Mesenchymal stem cell (in vitro differentiated cells and primary cell): ENCODE results near the gene CDYL.

Source experiments
- DNase-seq: peaks from one replicate; pipeline ENCODE4 v3.0.0-alpha.2; 2013
- H2AFZ ChIP-seq: one replicate; pipeline ENCODE4 v1.6.1; 2013; ENCODE audit warnings: low read depth, mild to moderate bottlenecking, control low read depth, inconsistent platforms, low read length, moderate library complexity
- H2AK5ac ChIP-seq: 2 replicates; pipeline ENCODE4 v1.6.1; 2013; ENCODE audit warnings: low read length, moderate library complexity, mild to moderate bottlenecking, inconsistent platforms; ENCODE audit not compliant: severe bottlenecking
- H2BK120ac ChIP-seq: one replicate; pipeline ENCODE4 v1.6.1; 2013; ENCODE audit warnings: low read depth, mild to moderate bottlenecking, inconsistent platforms, low read length, moderate library complexity
- H2BK12ac ChIP-seq, 2 experiments: one replicate each; pipeline ENCODE4 v1.6.1; 2013; ENCODE audit warnings: inconsistent platforms in 2 of 2, low read length in 2 of 2, mild to moderate bottlenecking in 2 of 2, moderate library complexity in 2 of 2, control low read depth in 1 of 2
- H2BK15ac ChIP-seq: one replicate; pipeline ENCODE4 v1.6.1; 2013; ENCODE audit warnings: mild to moderate bottlenecking, low read depth, inconsistent platforms; ENCODE audit not compliant: poor library complexity, severe bottlenecking
- H2BK5ac ChIP-seq: 2 replicates; pipeline ENCODE4 v1.6.1; 2013; ENCODE audit warnings: low read depth, mild to moderate bottlenecking, low read length, control low read depth, inconsistent platforms; ENCODE audit not compliant: poor library complexity, severe bottlenecking
- H3K14ac ChIP-seq, 2 experiments: one replicate each; pipeline ENCODE4 v1.6.1; 2013; ENCODE audit warnings: inconsistent platforms in 2 of 2, low read length in 2 of 2, control low read depth in 1 of 2, mild to moderate bottlenecking in 1 of 2, moderate library complexity in 1 of 2
- H3K18ac ChIP-seq, 2 experiments: one replicate each; pipeline ENCODE4 v1.6.1; 2013; ENCODE audit warnings: inconsistent platforms in 2 of 2, low read length in 2 of 2, control low read depth in 1 of 2, low read depth in 1 of 2, mild to moderate bottlenecking in 1 of 2
- H3K23ac ChIP-seq, 2 experiments: one replicate each; pipeline ENCODE4 v1.6.1; 2013; ENCODE audit warnings: inconsistent platforms in 2 of 2, low read length in 2 of 2, mild to moderate bottlenecking in 2 of 2, moderate library complexity in 2 of 2, control low read depth in 1 of 2
- H3K27ac ChIP-seq: 2 replicates; pipeline ENCODE4 v1.5.1; 2013; ENCODE audit warnings: mild to moderate bottlenecking, moderate library complexity, low read length, control low read depth, inconsistent platforms; ENCODE audit not compliant: poor library complexity, severe bottlenecking
- H3K27me3 ChIP-seq, 2 experiments: 2 replicates each; pipeline versions ENCODE4 v1.6.1 to v1.7.0; 2013; ENCODE audit warnings: low read length in 2 of 2, mild to moderate bottlenecking in 2 of 2, moderate library complexity in 2 of 2, control low read depth in 1 of 2, inconsistent platforms in 1 of 2; ENCODE audit not compliant: control insufficient read depth in 1 of 2, insufficient read depth in 1 of 2
- H3K36me3 ChIP-seq, 2 experiments: 2 replicates each; pipeline versions ENCODE4 v1.6.1 to v1.7.0; 2013; ENCODE audit warnings: low read length in 2 of 2, control low read depth in 1 of 2, inconsistent platforms in 1 of 2, low read depth in 1 of 2, mild to moderate bottlenecking in 1 of 2; ENCODE audit not compliant: insufficient read depth in 2 of 2, control insufficient read depth in 1 of 2
- H3K4ac ChIP-seq, 2 experiments: one replicate each; pipeline ENCODE4 v1.6.1; 2013; ENCODE audit warnings: inconsistent platforms in 2 of 2, low read length in 2 of 2, mild to moderate bottlenecking in 2 of 2, moderate library complexity in 2 of 2, control low read depth in 1 of 2, low read depth in 1 of 2
- H3K4me1 ChIP-seq: 2 replicates; pipeline ENCODE4 v1.6.1; 2013; ENCODE audit warnings: low read depth, low read length, control low read depth; ENCODE audit not compliant: control insufficient read depth, insufficient read depth
- H3K4me2 ChIP-seq: 2 replicates; pipeline ENCODE4 v1.6.1; 2013; ENCODE audit warnings: low read length, mild to moderate bottlenecking, inconsistent platforms; ENCODE audit not compliant: poor library complexity, severe bottlenecking
- H3K4me3 ChIP-seq, 2 experiments: 2 replicates each; pipeline versions ENCODE4 v1.5.1 to v1.7.0; 2013; ENCODE audit warnings: low read length in 2 of 2, mild to moderate bottlenecking in 2 of 2, control low read depth in 1 of 2, low read depth in 1 of 2; ENCODE audit not compliant: insufficient read depth in 1 of 2
- H3K79me1 ChIP-seq: replicated peaks from 2 replicates; pipeline ENCODE4 v1.6.1; 2013; ENCODE audit warnings: mild to moderate bottlenecking, control low read depth, low read length, inconsistent platforms; ENCODE audit not compliant: poor library complexity, severe bottlenecking
- H3K9ac ChIP-seq: 2 replicates; pipeline ENCODE4 v1.7.0; 2013; ENCODE audit warnings: mild to moderate bottlenecking, low read length, moderate library complexity
- H3K9me3 ChIP-seq: 2 replicates; pipeline ENCODE4 v1.7.0; 2013; ENCODE audit warnings: mild to moderate bottlenecking, low read length; ENCODE audit not compliant: control insufficient read depth
- H4K8ac ChIP-seq: one replicate; pipeline ENCODE4 v1.6.1; 2013; ENCODE audit warnings: inconsistent platforms, mild to moderate bottlenecking, low read length, moderate library complexity
- H4K91ac ChIP-seq: one replicate; pipeline ENCODE4 v1.6.1; 2013; ENCODE audit warnings: mild to moderate bottlenecking, low read length, inconsistent platforms
- WGBS: methylation state at CpG from one replicate; pipeline ENCODE4 v1.1.7; 2013; ENCODE audit warnings: mixed read lengths; 5-methylcytosine and 5-hydroxymethylcytosine counted together

CDYL gene

GRCh38 chr6:4946521-4946920, 170.3 kb downstream of the CDYL start:
- 99% methylated on average over 11 of the region's 11 CpGs for WGBS
- H3K79me1 ChIP-seq = peaks cover 31% of the 10 kb centered on the region

GRCh38 chr6:4947716-4948115, 171.5 kb downstream of the CDYL start:
- Histone ChIP-seq H2BK120ac (no peak overlapping the region), H3K4me2 (no peak overlapping the region), H2BK15ac (no peak overlapping the region), H3K14ac (no peak overlapping the region), H4K91ac (peak overlapping the region; percentile 31), H3K4ac (no peak overlapping the region), H4K8ac (no peak overlapping the region), H3K4me1 (peaks cover 16% of the 10 kb centered on the region), H2BK5ac (no peak overlapping the region), H3K9me3 (no peaks in the 10 kb centered on the region), H3K27me3 (no peaks in the 10 kb centered on the region), H3K9ac (no peak overlapping the region), H3K36me3 (peaks cover 46 to 67% of the 10 kb centered on the region in 2 experiments), H2AFZ (no peak overlapping the region), H2AK5ac (no peak overlapping the region), H3K23ac (no peak overlapping the region), H3K18ac (no peak overlapping the region), H3K79me1 (peaks cover 35% of the 10 kb centered on the region), H3K27ac (no peak overlapping the region), H2BK12ac (peak overlapping the region in 1 of 2 experiments; percentile 40), H3K4me3 (no peak overlapping the region)
- WGBS = 88% methylated on average over 13 of the region's 13 CpGs
- DNase-seq = no peak

More at GRCh38 chr6:4946521-4946920, 170.3 kb downstream of the CDYL start:
- H3K27ac ChIP-seq = no peak overlapping the region
- no peak overlapping the region for H2AFZ ChIP-seq
- H3K4me1 ChIP-seq = peaks cover 19% of the 10 kb centered on the region
- no peak overlapping the region for H2BK5ac ChIP-seq
- no peak overlapping the region for H4K91ac ChIP-seq
- no peak overlapping the region for H3K18ac ChIP-seq
- H3K4me2 ChIP-seq = no peak overlapping the region
- no peak overlapping the region for H2BK15ac ChIP-seq
- H3K9ac ChIP-seq = no peak overlapping the region
- no peak overlapping the region for H4K8ac ChIP-seq
- no peak for DNase-seq
- H2AK5ac ChIP-seq = no peak overlapping the region
- no peak overlapping the region for H3K23ac ChIP-seq
- H3K4ac ChIP-seq = no peak overlapping the region
- no peak overlapping the region for H3K4me3 ChIP-seq
- H2BK12ac ChIP-seq = no peak overlapping the region
- H3K27me3 ChIP-seq = no peaks in the 10 kb centered on the region
- no peak overlapping the region for H2BK120ac ChIP-seq
- no peaks in the 10 kb centered on the region for H3K9me3 ChIP-seq
- peaks cover 40 to 58% of the 10 kb centered on the region in 2 experiments for H3K36me3 ChIP-seq
- no peak overlapping the region for H3K14ac ChIP-seq

GRCh38 chr6:4948781-4949450, 172.7 kb downstream of the CDYL start:
- Histone ChIP-seq H3K9me3 (no peaks in the 10 kb centered on the region), H3K79me1 (peaks cover 39% of the 10 kb centered on the region), H3K9ac (no peak overlapping the region), H2BK12ac (no peak overlapping the region), H4K91ac (no peak overlapping the region), H2AFZ (no peak overlapping the region), H4K8ac (no peak overlapping the region), H3K4me3 (no peak overlapping the region), H2BK5ac (no peak overlapping the region), H3K36me3 (peaks cover 53 to 74% of the 10 kb centered on the region in 2 experiments), H3K4me1 (peaks cover 12% of the 10 kb centered on the region), H3K27ac (no peak overlapping the region), H2BK120ac (no peak overlapping the region), H3K27me3 (no peaks in the 10 kb centered on the region), H3K14ac (no peak overlapping the region), H3K23ac (no peak overlapping the region), H2AK5ac (no peak overlapping the region), H2BK15ac (no peak overlapping the region), H3K18ac (no peak overlapping the region), H3K4ac (no peak overlapping the region), H3K4me2 (no peak overlapping the region)
- DNase-seq = no peak
- WGBS = 93% methylated on average over 15 of the region's 15 CpGs

GRCh38 chr6:4950076-4950475, 173.9 kb downstream of the CDYL start:
- H3K4ac ChIP-seq = no peak overlapping the region
- no peak overlapping the region for H4K91ac ChIP-seq
- WGBS = 97% methylated on average over 11 of the region's 11 CpGs

More at GRCh38 chr6:4950076-4950475, 173.9 kb downstream of the CDYL start:
- H3K4me2 ChIP-seq = no peak overlapping the region
- H3K4me3 ChIP-seq = no peak overlapping the region
- peaks cover 59 to 67% of the 10 kb centered on the region in 2 experiments for H3K36me3 ChIP-seq
- H3K9ac ChIP-seq = no peak overlapping the region
- H3K18ac ChIP-seq = no peak overlapping the region
- no peak overlapping the region for H3K14ac ChIP-seq
- no peak for DNase-seq
- no peak overlapping the region for H2BK12ac ChIP-seq
- H3K27ac ChIP-seq = no peak overlapping the region
- no peak overlapping the region for H3K23ac ChIP-seq
- H2AFZ ChIP-seq = no peak overlapping the region
- no peaks in the 10 kb centered on the region for H3K9me3 ChIP-seq
- peaks cover 37% of the 10 kb centered on the region for H3K79me1 ChIP-seq
- H2BK5ac ChIP-seq = no peak overlapping the region
- H2AK5ac ChIP-seq = no peak overlapping the region
- no peak overlapping the region for H2BK15ac ChIP-seq
- H3K27me3 ChIP-seq = no peaks in the 10 kb centered on the region
- H2BK120ac ChIP-seq = no peak overlapping the region
- H4K8ac ChIP-seq = no peak overlapping the region
- H3K4me1 ChIP-seq = peaks cover 10% of the 10 kb centered on the region
